ENCODE measurements around the gene AGRP. TPM values are rescaled to one million over a fixed set of nuclear protein-coding genes. Genes with fewer than 3 reads are reported as not detected.
A peak's percentile ranks its signal among the peaks of the same experiment; 100 is the strongest.

AGRP gene
- total RNA-seq, 6 donors from 2014 or later = 3.5 to 7.6 (median 3.8) TPM; not detected in 3

- no peak for TF ChIP-seq CTCF (IDR thresholded peaks at IDR 0.05)
- TF ChIP-seq EP300 (IDR thresholded peaks at IDR 0.05) = no peak
- no peak for TF ChIP-seq POLR2A (IDR thresholded peaks at IDR 0.05)
- no peak for TF ChIP-seq POLR2AphosphoS5 (IDR thresholded peaks at IDR 0.05)
- 68 to 72% methylated on average over 19 to 25 of the region's 25 CpGs for WGBS, 2 donors
- peak in 1 of 2 donors; percentile 81 for DNase-seq
- no peaks in the 10 kb centered on the region for H3K9me3 ChIP-seq
- ATAC-seq (ENCODE audit: low FRiP score in 2 of 2) = no peak
- H3K27me3 ChIP-seq = no peaks in the 10 kb centered on the region
- peaks cover 0 to 4% (median 0%) of the 10 kb centered on the region in 4 donors for H3K36me3 ChIP-seq
- peak overlapping the region in 3 of 4 donors; percentile 97 to 98 (median 98) for H3K27ac ChIP-seq
- H3K4me3 ChIP-seq = peak overlapping the region in 3 of 4 donors; percentile 78 to 94 (median 93)
- H3K4me1 ChIP-seq = peaks cover 39 to 59% (median 44%) of the 10 kb centered on the region in 4 donors
These were observed 968 bp downstream of the AGRP start for GRCh38 chr16:67482233-67482924.

- Histone ChIP-seq H3K4me3 (peak overlapping the region; percentile 34 to 94 (median 86)), H3K36me3 (peaks cover 0 to 4% (median 0%) of the 10 kb centered on the region in 4 donors), H3K9me3 (no peaks in the 10 kb centered on the region), H3K4me1 (peaks cover 40 to 57% (median 49%) of the 10 kb centered on the region in 4 donors), H3K27me3 (no peaks in the 10 kb centered on the region), H3K27ac (peak overlapping the region; percentile 96 to 98 (median 98))
- ATAC-seq (ENCODE audit: low FRiP score in 2 of 2) = peak in 1 of 2 donors; percentile 3
- WGBS, 2 donors = 6 to 14% methylated on average over 17 of the region's 17 CpGs
- no peak for DNase-seq
- TF ChIP-seq CTCF (IDR thresholded peaks at IDR 0.05) = no peak
- no peak for TF ChIP-seq EP300 (IDR thresholded peaks at IDR 0.05)
- no peak for TF ChIP-seq POLR2A (IDR thresholded peaks at IDR 0.05)
- TF ChIP-seq POLR2AphosphoS5 (IDR thresholded peaks at IDR 0.05) = no peak
These were observed 1.6 kb downstream of the AGRP start for GRCh38 chr16:67481561-67482232.

- no peaks in the 10 kb centered on the region for H3K9me3 ChIP-seq
- ATAC-seq (ENCODE audit: low FRiP score in 2 of 2) = peak; percentile 97
- peak within 1 kb of the TSS; percentile 96 to 98 (median 98) for H3K27ac ChIP-seq
- TF ChIP-seq POLR2A (IDR thresholded peaks at IDR 0.05) = peak in 3 of 4 donors; percentile 88 to 95 (median 90)
- TF ChIP-seq CTCF (IDR thresholded peaks at IDR 0.05) = peak; percentile 83 to 98 (median 96)
- TF ChIP-seq POLR2AphosphoS5 (IDR thresholded peaks at IDR 0.05) = peak; percentile 97 to 99
- peak in 1 of 4 donors; percentile 90 for TF ChIP-seq EP300 (IDR thresholded peaks at IDR 0.05)
- peaks cover 0 to 4% (median 0%) of the 10 kb centered on the region in 4 donors for H3K36me3 ChIP-seq
- WGBS, 2 donors = 0 to 1% methylated on average over 16 to 26 of the region's 57 CpGs
- peak; percentile 98 to 100 for DNase-seq
- peaks cover 47 to 64% (median 55%) of the 10 kb centered on the region in 4 donors for H3K4me1 ChIP-seq
- H3K27me3 ChIP-seq = no peaks in the 10 kb centered on the region
- H3K4me3 ChIP-seq = peak within 1 kb of the TSS; percentile 78 to 94 (median 89)
These were observed 2.4 kb downstream of the AGRP start, which contains the start of gene ATP6V0D1 for GRCh38 chr16:67480833-67481560. Gene ATP6V0D1, minus strand, starts transcription at chr16:67481157. Its CDS starts 71 bp downstream, at chr16:67481086.

- peak overlapping the region in 1 of 4 donors; percentile 30 for H3K27ac ChIP-seq
- H3K27me3 ChIP-seq = no peaks in the 10 kb centered on the region
- TF ChIP-seq POLR2A (IDR thresholded peaks at IDR 0.05) (no peak), EP300 (IDR thresholded peaks at IDR 0.05) (peak in 1 of 4 donors; percentile 34)
- no peak overlapping the region for H3K4me3 ChIP-seq
- no peaks in the 10 kb centered on the region for H3K9me3 ChIP-seq
- 71 to 85% methylated on average over 8 of the region's 8 CpGs for WGBS, 2 donors
- H3K36me3 ChIP-seq = no peaks in the 10 kb centered on the region
- DNase-seq (no peak), ATAC-seq (ENCODE audit: low FRiP score in 2 of 2) (no peak)
- H3K4me1 ChIP-seq = peaks cover 50 to 84% (median 75%) of the 10 kb centered on the region in 4 donors
These were observed 5.3 kb downstream of the AGRP start for GRCh38 chr16:67477960-67478554.
